IPS-20b (cell line): Measurements from ENCODE around the gene AFAP1.

Experiments used
- H3K27ac ChIP-seq: one replicate; pipeline ENCODE4 v1.5.1; 2013; ENCODE audit warnings: low read length
- H3K27me3 ChIP-seq: 2 replicates; pipeline ENCODE4 v1.6.1; 2013; ENCODE audit warnings: mild to moderate bottlenecking, low read length, inconsistent platforms; ENCODE audit not compliant: insufficient read depth
- H3K36me3 ChIP-seq: 2 replicates; pipeline ENCODE4 v1.6.1; 2013; ENCODE audit warnings: low read depth, mild to moderate bottlenecking, inconsistent platforms, low read length, moderate library complexity; ENCODE audit not compliant: insufficient read depth
- H3K4me1 ChIP-seq: 2 replicates; pipeline ENCODE4 v1.6.1; 2013; ENCODE audit warnings: mild to moderate bottlenecking, control low read depth, inconsistent platforms, low read length, moderate library complexity; ENCODE audit not compliant: insufficient read depth
- H3K4me3 ChIP-seq: 2 replicates; pipeline ENCODE4 v1.5.1; 2013; ENCODE audit warnings: mild to moderate bottlenecking, low read length, inconsistent platforms
- H3K9ac ChIP-seq: 2 replicates; pipeline ENCODE4 v1.6.1; 2013; ENCODE audit warnings: low read depth, mild to moderate bottlenecking, inconsistent platforms, low read length, moderate library complexity
- H3K9me3 ChIP-seq: 2 replicates; pipeline ENCODE4 v1.6.1; 2013; ENCODE audit warnings: mild to moderate bottlenecking, low read depth, low read length, inconsistent platforms; ENCODE audit not compliant: insufficient read depth

Gene AFAP1

DNA sequence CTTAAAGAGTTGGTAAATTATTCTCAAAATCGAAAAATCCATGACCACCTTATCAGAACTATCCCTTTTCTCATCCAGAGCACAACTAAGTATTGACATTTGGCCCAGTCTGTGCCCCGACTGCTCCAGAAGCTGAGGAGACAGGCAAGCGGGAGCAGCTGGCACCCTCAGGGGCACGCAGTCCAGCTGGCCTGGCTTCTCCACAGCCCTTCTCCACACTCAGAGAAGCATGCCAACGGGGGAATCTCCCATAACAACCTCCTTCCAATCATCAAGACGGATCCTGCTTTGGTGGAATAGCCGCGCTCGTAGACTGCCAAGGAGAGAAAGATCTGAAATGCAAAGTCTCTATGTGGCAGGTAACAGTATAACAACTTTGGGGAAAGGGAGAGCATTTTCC, 85.4 kb downstream of the AFAP1 start:
- Histone ChIP-seq H3K27ac (no peak overlapping the region), H3K9ac (no peak overlapping the region), H3K9me3 (no peaks in the 10 kb centered on the region), H3K27me3 (no peaks in the 10 kb centered on the region), H3K4me3 (no peak overlapping the region), H3K4me1 (no peaks in the 10 kb centered on the region), H3K36me3 (peaks cover 8% of the 10 kb centered on the region; the same call in 1 of the 2 replicates)

DNA sequence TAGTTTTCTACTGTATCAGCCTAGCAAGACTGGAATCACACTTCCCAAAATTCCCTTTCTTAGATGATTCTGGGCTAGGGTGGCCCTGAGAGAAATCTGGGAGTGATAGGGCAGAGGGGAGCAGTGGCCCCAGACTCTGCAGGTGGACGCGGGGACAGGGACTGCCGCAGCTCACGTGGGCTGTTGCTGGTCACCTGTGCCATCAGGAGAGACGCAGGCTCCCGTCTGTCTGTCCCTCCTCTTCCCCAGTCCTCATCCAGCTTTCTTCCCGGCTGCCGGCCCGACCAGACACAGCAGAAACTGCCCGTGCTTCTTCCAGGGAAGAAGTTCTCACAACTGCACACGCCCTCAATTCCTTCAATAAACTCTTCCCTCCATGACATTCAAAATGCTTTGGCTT, 86.4 kb downstream of the AFAP1 start:
- H3K27ac ChIP-seq: no peak overlapping the region
- peaks cover 8% of the 10 kb centered on the region; the same call in 1 of the 2 replicates for H3K36me3 ChIP-seq

DNA sequence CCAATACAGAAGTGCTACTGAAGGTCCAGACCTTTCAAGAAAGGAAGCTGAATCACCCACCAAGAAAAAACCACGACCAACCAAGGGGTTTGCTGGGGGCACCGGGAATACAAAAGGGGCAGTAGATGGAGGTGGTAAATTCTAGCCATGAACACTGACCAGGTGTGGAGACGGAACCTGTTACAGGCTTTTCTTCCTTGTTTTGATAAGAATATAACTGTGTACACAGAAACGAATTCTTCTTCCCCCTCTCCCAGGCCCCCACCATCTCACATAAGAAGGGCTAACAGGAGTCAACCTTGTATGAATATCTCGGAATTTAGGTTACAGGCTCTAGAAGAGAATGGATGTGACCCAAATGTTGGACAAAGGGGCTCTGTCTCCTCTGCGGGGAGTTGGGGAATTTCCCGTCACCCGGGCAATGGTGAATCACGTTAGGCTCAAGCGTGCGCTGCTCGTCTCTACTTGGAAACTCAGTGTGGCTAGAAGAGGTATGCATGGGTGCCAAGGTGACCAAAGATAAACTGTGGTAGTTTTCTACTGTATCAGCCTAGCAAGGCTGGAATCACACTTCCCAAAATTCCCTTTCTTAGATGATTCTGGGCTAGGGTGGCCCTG, 87.0 kb downstream of the AFAP1 start:
- H3K9me3 ChIP-seq: no peaks in the 10 kb centered on the region
- no peak overlapping the region for H3K9ac ChIP-seq
- H3K4me3 ChIP-seq: no peak overlapping the region
- H3K27ac ChIP-seq: no peak overlapping the region
- peaks cover 8% of the 10 kb centered on the region; the same call in 1 of the 2 replicates for H3K36me3 ChIP-seq
- no peaks in the 10 kb centered on the region for H3K27me3 ChIP-seq
- no peaks in the 10 kb centered on the region for H3K4me1 ChIP-seq

More for the DNA sequence above, 86.4 kb downstream of the AFAP1 start:
- no peaks in the 10 kb centered on the region for H3K4me1 ChIP-seq
- H3K4me3 ChIP-seq: no peak overlapping the region
- H3K9me3 ChIP-seq: no peaks in the 10 kb centered on the region
- H3K9ac ChIP-seq: no peak overlapping the region
- H3K27me3 ChIP-seq: no peaks in the 10 kb centered on the region

DNA sequence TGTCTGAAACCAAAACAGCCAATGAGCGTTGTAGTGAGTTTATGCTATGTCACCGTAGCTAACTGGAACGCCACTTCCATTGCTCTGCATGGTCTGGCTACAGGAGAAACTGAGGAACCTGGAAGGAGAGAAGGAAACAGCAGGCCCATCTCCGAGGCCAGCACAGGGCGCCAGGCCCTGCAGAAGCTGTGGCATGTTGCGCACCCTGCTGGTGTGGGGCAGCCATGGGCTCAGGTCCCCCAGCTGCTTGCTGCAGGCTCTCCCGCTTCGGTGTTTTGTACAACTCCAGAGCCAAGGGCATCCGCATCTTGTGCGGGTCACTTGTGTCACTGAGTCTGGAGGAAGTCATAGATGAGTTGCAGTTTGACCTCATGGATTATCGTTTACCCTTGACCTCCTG, 89.2 kb downstream of the AFAP1 start:
- H3K27me3 ChIP-seq: no peaks in the 10 kb centered on the region
- H3K4me1 ChIP-seq: peaks cover 6% of the 10 kb centered on the region; the same call in 1 of the 2 replicates
- H3K9ac ChIP-seq: no peak overlapping the region
- H3K36me3 ChIP-seq: peaks cover 8% of the 10 kb centered on the region; the same call in 1 of the 2 replicates
- no peak overlapping the region for H3K4me3 ChIP-seq
- H3K27ac ChIP-seq: no peak overlapping the region
- no peaks in the 10 kb centered on the region for H3K9me3 ChIP-seq

DNA sequence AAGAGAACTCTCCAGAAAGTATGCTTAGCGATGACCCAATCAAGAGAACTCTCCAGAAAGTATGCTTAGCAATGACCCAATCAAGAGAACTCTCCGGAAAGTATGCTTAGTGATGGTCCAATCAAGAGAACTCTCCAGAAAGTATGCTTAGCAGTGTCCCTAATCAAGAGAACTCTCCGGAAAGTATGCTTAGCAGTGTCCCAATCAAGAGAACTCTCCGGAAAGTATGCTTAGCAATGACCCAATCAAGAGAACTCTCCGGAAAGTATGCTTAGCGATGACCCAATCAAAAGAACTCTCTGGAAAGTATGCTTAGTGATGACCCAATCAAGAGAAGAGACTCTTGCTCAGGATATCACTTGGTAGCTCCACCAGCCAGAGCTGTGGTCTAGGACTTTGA, 92.5 kb downstream of the AFAP1 start:
- peaks cover 5% of the 10 kb centered on the region; the same call in 1 of the 2 replicates for H3K36me3 ChIP-seq
- H3K9ac ChIP-seq: no peak overlapping the region
- no peaks in the 10 kb centered on the region for H3K9me3 ChIP-seq
- peaks cover 15% of the 10 kb centered on the region for H3K4me1 ChIP-seq
- no peaks in the 10 kb centered on the region for H3K27me3 ChIP-seq
- no peak overlapping the region for H3K27ac ChIP-seq
- H3K4me3 ChIP-seq: no peak overlapping the region

DNA sequence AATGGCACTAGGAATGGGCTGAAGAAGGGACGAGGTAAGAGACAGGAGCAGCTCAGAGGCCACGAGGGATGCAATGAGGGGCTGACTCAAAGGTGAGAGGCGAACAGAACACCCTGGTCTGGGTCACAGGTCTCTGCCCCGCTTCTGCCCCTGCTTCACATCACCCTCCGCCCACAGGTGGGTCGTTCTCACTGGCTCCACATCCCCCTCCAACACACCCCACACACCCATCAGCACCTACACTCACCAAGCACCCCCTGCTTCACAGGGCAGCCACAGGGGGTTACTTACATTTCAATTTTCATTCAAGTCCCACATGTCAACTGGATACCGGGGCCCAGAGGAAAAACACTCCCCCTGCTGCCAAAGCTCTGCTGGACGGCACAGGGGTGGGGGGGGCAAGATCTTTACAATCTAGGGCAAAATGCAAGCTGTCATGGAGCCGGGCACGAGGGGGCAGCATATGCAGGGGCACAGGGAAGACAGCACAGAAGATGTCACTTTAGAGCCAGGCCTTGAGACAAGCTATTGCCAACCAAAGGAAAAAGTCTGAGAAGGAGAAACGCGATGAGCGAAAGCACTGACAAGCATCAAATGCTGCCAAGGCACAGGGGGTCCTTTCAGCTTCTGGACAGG, 94.0 kb downstream of the AFAP1 start:
- Histone ChIP-seq H3K4me3 (no peak overlapping the region), H3K27ac (no peak overlapping the region), H3K36me3 (peaks cover 5% of the 10 kb centered on the region; the same call in 1 of the 2 replicates), H3K9me3 (no peaks in the 10 kb centered on the region), H3K4me1 (peaks cover 15% of the 10 kb centered on the region), H3K27me3 (no peaks in the 10 kb centered on the region), H3K9ac (no peak overlapping the region)

DNA sequence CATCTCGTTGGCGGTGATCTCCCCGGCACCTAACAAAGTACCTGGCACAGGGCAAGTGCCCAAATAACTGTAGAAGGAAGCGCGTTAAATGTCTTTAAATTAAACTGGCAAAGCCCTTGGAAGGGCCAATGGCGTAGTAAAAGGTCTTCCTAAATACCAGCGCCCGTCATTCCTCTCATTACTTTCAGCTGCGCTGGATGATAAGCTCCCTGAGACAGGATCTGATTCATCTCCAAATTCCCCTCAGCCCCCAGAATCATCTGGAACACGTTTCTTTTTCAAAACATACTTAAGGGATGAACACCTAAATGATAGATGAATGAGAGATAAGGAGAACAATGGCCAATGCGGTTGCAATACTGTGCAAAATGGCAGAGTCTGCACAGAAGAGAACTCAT, 95.1 kb downstream of the AFAP1 start:
- Histone ChIP-seq H3K36me3 (peaks cover 5% of the 10 kb centered on the region; the same call in 1 of the 2 replicates), H3K27me3 (no peaks in the 10 kb centered on the region)

DNA sequence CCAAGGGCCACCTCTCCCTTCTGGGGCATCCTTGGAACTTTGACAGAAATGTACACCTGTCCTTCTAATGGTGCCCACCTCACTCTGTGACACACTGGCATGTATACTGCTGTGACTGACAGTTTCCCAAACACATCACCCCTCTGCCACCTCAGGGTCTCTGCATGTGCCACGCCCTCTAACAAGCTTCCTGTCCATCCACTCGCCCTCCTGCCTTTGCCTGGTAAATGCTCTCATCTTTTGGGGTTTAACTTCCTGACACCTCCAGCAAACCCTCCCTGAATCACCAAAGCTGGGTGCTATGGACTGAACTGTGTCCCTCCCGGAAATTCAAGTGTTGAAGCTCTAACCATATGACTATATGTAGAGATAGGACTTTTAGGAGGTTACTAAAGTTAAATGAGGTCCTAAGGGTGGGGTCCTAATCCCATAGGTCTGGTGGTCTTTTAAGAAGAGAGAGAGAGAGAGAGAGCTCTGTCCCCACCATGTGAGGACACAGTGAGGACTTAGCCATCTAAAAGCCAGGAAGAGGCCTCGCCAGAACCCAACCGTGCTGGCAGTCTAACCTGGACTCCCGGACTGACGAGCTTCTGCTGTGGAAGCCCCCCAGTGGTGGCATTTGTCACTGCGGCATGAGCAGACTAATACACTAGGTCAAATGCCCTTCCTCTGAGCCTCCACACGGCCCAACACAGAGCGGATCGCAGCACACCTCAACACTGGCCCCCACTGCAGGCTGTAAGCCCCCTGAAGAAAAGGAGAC, 95.6 kb downstream of the AFAP1 start:
- no peak overlapping the region for H3K27ac ChIP-seq
- H3K9ac ChIP-seq: no peak overlapping the region
- peaks cover 15% of the 10 kb centered on the region for H3K4me1 ChIP-seq

More for the DNA sequence above, 95.1 kb downstream of the AFAP1 start:
- Histone ChIP-seq H3K4me3 (no peak overlapping the region), H3K9ac (no peak overlapping the region), H3K4me1 (peaks cover 15% of the 10 kb centered on the region), H3K9me3 (no peaks in the 10 kb centered on the region), H3K27ac (no peak overlapping the region)

DNA sequence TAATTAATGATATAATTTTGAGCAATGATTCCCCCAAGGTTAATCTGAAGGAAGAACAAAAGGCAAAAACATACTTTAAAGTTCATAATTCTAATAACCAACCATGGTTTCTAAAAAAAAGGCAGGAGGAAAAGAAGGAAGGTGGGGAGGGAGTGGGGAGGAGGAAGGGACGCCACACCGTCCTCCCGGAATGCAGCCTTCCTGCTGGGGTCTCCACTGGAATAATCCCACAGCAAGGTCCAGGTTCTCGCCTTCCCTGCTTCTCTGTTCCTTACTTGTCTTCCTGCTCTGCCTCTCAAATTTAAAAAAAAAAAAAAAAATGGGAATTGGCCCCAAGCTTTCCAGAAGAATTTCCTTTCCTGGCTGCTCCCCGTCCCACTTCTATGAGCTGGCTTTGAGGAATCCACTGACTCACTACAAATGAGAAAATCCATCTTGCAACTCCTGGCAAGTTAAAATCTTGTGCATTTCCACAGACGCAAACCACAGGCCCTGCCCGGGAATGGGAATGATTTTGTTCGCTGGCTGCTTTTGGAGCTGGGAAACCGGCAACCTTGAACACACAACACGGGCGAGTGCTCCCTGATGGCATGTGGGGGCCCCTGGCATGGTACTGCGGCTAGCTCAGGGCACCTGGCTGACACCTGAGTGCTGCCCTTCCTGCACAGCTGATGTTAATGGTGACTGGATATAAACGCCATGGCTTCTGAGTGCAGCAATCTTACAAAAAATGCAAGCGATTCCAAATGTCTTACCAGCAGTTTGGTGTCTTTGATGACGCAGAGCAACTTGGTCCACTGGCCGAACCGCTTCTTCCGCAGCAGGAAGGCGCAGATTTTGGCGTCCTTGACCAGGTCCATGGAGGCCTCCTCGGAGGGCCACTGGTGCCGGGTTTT, 97.0 kb downstream of the AFAP1 start:
- peaks cover 5% of the 10 kb centered on the region; the same call in 1 of the 2 replicates for H3K36me3 ChIP-seq
- H3K27ac ChIP-seq: no peak overlapping the region
- peaks cover 15% of the 10 kb centered on the region for H3K4me1 ChIP-seq
- no peaks in the 10 kb centered on the region for H3K9me3 ChIP-seq
- no peak overlapping the region for H3K9ac ChIP-seq
- H3K4me3 ChIP-seq: no peak overlapping the region
- H3K27me3 ChIP-seq: no peaks in the 10 kb centered on the region

More for the DNA sequence above, 95.6 kb downstream of the AFAP1 start:
- Histone ChIP-seq H3K36me3 (peaks cover 5% of the 10 kb centered on the region; the same call in 1 of the 2 replicates), H3K9me3 (no peaks in the 10 kb centered on the region), H3K27me3 (no peaks in the 10 kb centered on the region), H3K4me3 (no peak overlapping the region)

DNA sequence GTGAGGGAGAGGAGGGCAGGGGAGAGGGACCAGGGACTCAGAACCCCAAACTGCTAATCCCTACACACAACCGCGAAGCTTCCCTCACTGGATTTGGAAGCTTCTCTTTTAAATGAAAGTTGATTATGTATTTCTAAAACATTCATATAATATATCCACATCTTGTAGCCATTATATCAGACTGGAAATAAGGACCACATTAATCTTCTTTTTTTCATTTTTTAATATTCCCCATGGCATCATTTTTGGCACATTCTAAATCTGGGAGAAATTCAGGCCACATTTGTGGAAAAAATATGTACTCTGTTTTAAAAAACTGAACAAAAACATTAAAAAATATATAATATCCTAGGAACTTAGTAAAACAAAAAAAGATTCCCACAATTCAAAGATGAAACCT, 97.8 kb downstream of the AFAP1 start:
- H3K9ac ChIP-seq: no peak overlapping the region

DNA sequence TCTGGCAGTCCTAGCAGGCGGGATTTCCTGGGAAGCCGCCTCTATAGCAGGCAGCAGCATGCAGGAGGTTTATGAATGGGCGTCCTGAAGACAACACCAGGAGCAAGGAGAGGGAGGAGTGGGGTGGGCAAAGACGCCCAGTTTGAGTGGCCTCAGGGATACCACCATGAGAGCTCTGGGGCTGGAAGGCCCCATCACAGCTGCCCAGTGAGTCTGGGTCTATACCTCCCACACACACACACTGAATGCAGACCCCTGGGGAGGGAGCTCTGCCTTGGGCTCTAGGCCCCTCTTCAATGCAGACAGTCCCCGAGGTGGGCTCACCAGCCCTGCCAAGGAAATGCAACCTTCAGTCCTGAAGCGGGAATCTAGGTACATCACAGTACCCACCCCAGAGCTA, 98.6 kb downstream of the AFAP1 start:
- H3K9me3 ChIP-seq: no peaks in the 10 kb centered on the region
- no peak overlapping the region for H3K27ac ChIP-seq
- H3K9ac ChIP-seq: no peak overlapping the region
- no peak overlapping the region for H3K4me3 ChIP-seq
- H3K36me3 ChIP-seq: peaks cover 5% of the 10 kb centered on the region; the same call in 1 of the 2 replicates
- peaks cover 14% of the 10 kb centered on the region for H3K4me1 ChIP-seq
- no peaks in the 10 kb centered on the region for H3K27me3 ChIP-seq

More for the DNA sequence above, 97.8 kb downstream of the AFAP1 start:
- Histone ChIP-seq H3K9me3 (no peaks in the 10 kb centered on the region), H3K4me1 (peaks cover 15% of the 10 kb centered on the region), H3K27ac (no peak overlapping the region), H3K4me3 (no peak overlapping the region), H3K36me3 (peaks cover 5% of the 10 kb centered on the region; the same call in 1 of the 2 replicates), H3K27me3 (no peaks in the 10 kb centered on the region)
